ENCODE data around the gene MRPS27.

Gene MRPS27

GRCh38 chr5:72252574-72253155 is 67.4 kb downstream of the MRPS27 start:
- no peak for DNase-seq

DNA sequence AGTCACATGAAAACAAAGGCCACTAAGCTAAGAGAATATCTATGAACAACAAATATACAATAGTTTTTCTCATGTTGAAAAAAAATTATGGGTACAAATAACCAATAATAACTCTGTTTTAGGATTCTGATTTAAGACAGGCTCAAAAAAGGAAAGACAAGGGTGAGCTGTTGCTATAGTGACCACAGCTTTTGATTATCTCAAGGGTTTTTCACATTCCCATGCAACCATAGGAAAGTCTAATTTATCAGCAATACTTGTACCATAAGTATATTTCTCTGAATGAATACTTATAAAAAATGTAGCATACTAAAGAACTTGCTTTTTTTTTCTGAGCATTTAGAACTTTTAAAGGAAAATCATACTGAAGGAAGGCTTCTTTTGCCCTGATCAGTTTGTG is 68.0 kb downstream of the MRPS27 start:
- no peak for DNase-seq

DNA sequence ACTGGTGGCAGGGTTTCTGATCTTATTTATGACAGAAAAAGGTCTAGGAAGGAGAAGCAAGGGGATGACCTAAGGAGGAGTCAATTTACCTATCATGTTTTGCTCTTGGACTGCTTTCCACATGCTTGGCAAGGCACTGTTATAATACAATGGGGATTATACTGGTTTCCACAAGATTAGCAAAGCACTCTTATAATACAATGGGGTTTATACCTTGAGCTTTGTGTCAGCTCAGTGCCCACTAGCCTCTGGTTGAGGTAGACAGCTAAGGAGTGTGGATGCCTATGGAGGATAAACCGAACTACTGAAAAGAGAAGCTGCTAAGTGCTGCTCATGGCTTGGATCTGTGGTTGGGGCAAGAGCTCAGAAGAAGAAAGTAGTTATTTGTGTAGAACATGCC is 68.7 kb downstream of the MRPS27 start:
- no peak for DNase-seq

DNA sequence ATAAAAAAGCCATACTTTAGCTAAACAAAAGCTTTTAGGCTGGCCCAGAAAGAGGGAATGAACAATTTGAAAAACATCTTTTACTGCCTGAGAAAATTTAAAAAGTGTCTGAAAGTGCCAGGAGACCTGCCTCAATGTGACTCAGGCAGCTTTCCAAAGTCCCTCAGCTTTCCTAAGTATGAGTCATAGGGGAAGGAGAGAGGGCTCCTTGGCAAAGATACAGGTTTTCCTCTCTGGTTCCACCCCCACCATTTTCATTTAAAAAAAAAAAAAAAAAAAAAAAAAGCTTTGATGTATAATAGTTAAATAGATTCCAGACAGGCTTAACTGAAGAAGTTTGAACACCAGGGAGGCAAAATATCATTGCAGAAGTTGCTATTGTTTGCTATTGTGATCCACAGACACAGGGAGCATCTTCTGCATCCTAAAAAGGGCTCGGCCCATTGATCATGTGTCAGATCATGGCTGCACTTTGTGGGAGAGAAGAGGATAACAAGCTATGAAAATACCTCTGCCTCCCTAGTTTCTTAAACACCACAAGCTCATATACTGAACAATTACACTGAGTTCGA is 71.5 kb downstream of the MRPS27 start:
- DNase-seq: no peak

- no peak for DNase-seq
Measured at GRCh38 chr5:72246954-72247442, 73.0 kb downstream of the MRPS27 start.

- no peak for DNase-seq
Measured at GRCh38 chr5:72245951-72246532, 74.0 kb downstream of the MRPS27 start.

DNA sequence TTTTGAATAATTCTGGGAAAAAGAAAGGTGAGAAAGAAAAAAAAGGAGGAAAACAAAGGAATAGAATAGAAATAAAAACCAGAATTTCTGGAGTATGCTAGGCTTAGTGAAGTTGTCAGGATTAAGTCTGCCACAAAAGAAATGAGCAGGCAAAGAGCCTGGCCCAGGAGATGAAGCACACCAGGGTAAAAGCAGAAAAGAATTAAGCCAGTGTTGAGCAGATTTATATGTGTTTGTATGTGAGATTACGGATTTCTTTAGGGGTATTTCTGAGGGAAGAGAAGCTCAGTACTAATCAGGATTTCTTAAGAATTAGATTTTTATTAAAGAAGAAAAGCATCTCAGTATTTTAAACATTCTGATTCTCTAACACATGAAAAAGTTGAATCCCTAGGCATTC is 74.5 kb downstream of the MRPS27 start:
- DNase-seq: no peak

DNA sequence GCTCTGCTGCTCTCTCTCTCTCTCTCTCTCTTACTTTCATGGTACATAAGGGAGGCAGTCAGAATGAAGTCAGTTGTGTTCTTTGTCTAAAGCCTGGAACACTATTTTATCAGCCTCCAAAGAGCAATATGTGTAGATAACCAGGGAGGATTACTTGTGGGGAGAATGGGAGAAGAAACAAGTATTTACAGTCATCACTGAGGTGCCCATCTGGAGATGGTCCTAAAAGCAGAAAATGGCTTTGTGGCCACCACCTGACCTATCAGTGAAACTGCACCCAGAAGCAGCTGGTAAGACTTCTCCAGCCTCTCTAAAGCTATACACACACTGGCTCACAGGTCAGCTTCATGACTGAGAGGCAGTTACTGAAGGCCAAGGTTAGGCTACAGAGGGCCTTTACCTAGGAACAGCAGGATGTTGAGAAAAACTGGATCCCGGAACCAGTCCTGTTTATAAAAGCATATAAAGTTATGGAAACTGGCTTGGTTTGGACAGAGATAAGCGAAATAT is 75.1 kb downstream of the MRPS27 start:
- DNase-seq: no peak

DNA sequence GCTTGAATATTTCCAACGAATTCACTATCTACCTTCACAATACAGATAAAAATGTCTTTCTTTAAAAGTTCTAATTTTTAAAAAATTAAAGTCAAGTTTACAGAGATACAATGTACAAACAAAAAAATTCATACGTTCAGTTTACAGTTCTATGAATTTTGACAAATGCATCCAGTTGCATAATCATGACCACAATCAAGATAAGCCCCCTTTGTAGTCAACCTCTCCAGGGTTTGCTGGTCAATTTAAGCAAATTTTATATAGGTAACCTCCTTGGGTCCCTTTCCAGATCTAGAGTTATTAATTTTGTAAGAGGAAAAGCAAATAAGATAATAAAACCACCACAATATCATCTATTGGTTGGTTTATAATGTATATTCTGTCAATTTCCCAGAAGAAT is 76.3 kb downstream of the MRPS27 start:
- no peak for DNase-seq

DNA sequence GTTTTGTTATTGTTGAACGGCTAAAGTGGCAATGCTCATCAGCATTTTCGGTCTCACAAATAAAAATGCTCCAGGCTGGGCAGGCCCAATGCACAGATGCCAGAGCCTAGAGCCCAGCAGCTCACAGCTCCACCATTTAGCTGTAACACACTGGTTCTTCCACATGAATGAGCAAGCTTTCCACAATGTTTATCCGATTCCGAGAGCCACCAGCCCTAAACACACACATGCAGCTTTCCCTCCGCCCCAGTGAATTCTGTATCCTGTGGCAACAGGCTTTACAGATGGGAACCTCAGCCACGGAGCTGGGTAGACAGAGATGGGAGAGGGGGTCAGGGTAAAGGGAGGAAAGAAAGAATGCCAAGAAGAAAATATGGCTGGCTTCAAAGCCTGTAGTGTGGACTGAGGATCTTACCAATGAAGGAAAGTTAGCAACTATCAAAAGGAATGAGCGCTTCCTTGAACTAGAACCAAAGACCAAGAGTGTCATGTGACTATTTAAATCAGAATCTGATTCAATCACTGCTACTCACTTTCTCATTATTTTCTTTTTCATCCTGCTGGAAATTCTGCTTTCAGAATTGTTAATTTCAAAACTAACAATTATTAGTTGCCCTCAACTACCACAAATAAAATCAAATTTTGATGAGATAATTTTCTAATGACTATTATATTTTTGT is 77.1 kb downstream of the MRPS27 start:
- DNase-seq: no peak

DNA sequence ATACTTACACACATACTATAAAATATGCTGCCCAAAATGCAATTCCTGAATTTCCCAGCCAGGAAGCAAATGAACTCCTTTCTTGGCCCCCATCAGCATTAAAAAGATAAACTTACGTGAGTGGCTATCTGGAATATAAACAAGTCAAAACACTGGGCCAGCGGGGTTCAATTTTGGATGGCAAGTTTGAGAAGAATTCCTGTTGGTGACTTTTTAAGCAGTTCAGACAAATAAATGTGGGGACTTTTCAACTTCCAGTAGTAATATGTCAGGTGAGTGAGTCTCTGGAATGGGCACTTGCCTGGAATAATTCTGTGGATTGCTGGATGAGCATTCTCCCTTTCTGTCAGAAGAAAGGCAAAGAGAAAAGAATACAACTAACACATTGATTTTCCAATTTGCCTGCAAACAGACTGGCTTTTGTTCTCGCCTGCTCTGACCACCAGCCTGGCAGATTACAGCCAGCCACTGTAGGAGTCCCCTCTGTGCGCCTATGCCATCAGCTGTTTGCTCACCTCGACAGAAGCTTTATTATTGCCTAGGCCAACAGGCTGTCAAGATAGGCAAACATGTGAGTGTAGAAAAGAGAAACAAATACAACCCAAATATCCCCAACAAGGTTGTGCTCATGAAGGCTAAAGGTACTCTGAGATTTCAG is 78.6 kb downstream of the MRPS27 start:
- DNase-seq: no peak

DNA sequence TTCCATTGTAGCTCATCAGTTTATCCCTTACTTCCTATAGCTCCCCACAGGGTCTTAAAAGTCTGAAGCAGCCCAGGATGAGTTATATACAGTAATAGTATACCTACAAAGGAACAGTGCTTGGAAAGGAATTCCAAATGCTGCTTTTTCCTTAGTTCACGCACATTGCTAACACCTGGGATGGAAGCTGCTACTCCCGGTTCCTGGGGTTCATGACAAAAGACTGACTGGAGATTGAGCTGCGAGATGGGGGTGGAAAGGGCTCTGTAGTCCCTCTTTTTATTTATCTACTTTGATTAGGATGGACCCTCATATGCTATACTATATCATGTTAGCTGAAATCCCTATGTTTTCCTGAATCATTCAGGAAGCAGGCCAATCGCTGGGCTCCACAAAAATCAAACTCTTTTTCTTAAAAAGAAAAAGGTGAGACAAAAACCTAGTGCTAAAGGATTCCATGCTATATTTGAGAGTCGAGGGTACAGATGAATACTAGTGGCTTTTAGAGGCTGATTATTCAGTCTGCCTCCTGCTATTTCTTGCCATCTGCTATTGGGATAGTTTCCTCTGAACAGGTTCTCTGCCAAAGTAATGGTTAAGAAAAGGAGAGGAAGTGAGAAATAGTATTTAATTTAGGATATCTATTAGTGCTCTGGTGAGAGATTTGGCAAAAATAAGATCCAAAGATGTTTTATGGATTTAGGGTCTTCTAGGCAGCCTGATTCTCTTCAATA is 81.2 kb downstream of the MRPS27 start:
- DNase-seq: no peak

DNA sequence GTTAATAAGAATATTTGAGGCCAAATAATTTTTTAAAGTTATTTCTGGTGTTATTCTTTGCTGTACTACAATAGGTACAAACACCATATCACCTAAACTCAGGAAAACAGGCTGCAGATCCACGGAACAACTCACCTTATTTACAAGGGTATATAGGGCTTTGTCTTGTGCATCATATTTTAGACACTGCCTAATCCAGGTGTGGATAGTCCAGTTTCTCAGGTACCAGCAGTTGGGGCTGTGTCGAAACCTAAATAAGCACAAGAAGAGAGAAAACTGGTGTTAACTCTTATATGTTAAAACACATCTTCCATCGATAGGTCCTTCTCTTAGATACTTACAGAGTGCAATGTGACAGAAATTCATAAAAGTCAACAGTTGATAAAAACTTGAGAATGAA is 82.2 kb downstream of the MRPS27 start:
- no peak for DNase-seq

- DNase-seq: no peak
Measured at GRCh38 chr5:72237415-72237814, 82.6 kb downstream of the MRPS27 start.

GRCh38 chr5:72235725-72236124 is 84.3 kb downstream of the MRPS27 start:
- DNase-seq: no peak

- DNase-seq: no peak
Measured at GRCh38 chr5:72234868-72235267, 85.2 kb downstream of the MRPS27 start.

DNA sequence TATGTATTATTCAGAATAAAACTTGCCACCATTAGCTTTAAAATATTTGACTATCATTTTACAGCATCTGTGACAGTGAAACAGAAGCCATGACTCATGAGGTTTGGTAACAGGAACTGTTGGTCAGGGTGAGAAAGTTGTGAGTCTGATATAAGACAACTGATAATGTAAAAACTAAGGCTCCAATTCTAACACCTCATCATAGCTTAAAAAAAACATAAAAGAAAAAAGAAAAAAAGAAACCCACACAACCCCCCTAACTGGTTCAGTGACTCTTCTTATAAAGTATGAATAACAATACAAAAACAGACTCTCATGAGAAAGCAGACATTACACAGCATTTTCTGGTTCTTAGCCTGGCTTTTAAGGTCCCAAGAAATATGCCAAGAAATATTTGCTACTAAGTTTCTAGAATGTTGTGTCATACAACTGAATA is 85.8 kb downstream of the MRPS27 start:
- DNase-seq: no peak

- no peak for DNase-seq
Measured at GRCh38 chr5:72233835-72234234, 86.2 kb downstream of the MRPS27 start.

DNA sequence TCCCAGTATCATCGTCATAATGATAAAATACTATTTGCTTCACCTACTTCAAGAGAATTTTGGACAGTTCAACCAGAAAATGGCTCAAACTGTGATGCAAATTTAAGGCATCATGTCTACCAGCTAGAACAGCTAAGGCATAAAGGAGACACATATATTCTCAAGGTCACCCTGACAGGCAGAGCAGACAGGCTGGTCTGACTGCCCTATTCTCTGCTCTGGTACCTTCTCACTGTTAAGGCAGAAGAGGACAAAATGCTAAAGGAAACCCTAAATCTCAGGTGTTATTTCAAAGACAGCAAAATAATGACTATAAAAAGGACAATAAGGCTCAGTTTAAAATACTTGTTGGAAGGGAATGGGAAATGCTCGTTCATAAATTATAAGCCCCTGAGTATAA is 87.2 kb downstream of the MRPS27 start:
- DNase-seq: no peak

- no peak for DNase-seq
Measured at GRCh38 chr5:72231991-72232703, 87.9 kb downstream of the MRPS27 start.

- no peak for DNase-seq
Measured at GRCh38 chr5:72228960-72229359, 91.1 kb downstream of the MRPS27 start.

DNA sequence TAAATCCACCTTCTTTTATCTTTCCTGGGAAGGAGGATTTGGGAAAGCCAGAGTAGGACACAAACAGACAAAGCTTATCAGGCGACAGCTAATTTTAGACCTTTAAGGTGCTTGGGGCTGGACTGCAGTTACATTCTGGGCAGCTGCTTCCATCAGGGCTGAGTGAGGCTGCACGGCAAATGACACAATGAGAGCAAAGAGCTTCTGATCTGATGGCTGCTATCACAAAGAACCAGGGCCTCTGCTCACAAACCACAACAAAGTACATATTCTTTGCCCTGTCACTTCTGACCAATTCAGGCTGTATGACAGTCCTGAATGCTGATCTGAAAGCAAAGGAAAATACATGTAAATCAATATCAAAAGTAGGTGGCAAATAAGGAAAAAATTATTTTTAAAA is 93.1 kb downstream of the MRPS27 start:
- DNase-seq: no peak
